ENCODE results near the gene PKP4. TPM values are rescaled to one million over a fixed set of nuclear protein-coding genes. Genes with fewer than 3 reads are reported as not detected.
A peak's percentile ranks its signal among the peaks of the same experiment; 100 is the strongest.

Gene PKP4
- total RNA-seq, 1 donor from 2014 or later = 41.6 TPM

DNA sequence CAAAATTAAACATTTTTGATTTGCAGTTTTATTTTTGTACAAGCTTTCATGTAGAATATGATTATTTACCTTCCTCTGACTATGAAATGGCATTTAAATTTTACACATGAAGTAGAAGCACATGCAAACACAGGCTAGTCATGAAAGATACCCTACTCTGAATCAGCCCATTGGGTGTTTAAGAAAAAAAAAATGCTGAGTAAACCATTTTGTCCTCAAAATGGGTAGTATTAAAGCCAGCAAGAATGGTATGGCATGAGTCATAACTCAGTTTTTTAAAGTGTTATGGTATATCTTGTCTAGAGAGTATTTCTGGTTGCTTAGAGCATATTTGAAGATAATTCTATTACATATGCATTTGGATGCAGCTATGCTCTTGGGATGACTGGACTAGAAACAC, 55.0 kb downstream of the PKP4 start:
- no peaks in the 10 kb centered on the region for H3K27me3 ChIP-seq (ENCODE audit: control insufficient read depth, insufficient read depth, low read length)
- H3K4me3 ChIP-seq (ENCODE audit: low read depth, low read length) = no peak overlapping the region
- DNase-seq (ENCODE audit: low read depth) = no peak
- no peak for FAIRE-seq
- H3K36me3 ChIP-seq (ENCODE audit: control insufficient read depth, insufficient read depth, low read length) = no peaks in the 10 kb centered on the region
- TF ChIP-seq, protein P1, sequence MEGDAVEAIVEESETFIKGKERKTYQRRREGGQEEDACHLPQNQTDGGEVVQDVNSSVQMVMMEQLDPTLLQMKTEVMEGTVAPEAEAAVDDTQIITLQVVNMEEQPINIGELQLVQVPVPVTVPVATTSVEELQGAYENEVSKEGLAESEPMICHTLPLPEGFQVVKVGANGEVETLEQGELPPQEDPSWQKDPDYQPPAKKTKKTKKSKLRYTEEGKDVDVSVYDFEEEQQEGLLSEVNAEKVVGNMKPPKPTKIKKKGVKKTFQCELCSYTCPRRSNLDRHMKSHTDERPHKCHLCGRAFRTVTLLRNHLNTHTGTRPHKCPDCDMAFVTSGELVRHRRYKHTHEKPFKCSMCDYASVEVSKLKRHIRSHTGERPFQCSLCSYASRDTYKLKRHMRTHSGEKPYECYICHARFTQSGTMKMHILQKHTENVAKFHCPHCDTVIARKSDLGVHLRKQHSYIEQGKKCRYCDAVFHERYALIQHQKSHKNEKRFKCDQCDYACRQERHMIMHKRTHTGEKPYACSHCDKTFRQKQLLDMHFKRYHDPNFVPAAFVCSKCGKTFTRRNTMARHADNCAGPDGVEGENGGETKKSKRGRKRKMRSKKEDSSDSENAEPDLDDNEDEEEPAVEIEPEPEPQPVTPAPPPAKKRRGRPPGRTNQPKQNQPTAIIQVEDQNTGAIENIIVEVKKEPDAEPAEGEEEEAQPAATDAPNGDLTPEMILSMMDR (IDR thresholded peaks at IDR 0.05; ENCODE audit: insufficient read depth, low read length, severe bottlenecking) = no peak

DNA sequence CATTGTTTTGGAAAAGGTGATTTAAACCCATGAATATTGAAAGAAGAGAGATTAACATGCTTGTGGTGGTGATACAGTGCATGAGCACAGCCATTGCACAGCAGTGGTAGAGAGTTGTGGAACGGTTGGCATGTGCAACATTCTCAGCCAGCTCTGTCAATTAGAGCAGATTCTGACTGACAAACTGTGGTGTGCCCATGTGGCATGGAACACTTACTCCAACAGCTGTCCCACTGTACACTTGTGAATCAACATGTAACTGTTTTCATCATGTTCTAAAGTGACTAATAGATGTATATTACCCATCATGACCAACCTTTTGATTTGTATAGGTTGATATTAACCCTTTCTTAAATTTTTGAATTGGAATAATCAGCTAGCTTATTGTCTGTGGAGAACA, 55.6 kb downstream of the PKP4 start:
- Histone ChIP-seq H3K36me3 (ENCODE audit: control insufficient read depth, insufficient read depth, low read length) (no peaks in the 10 kb centered on the region), H3K4me3 (ENCODE audit: low read depth, low read length) (no peak overlapping the region), H3K27me3 (ENCODE audit: control insufficient read depth, insufficient read depth, low read length) (no peaks in the 10 kb centered on the region)
- TF ChIP-seq, protein P1 (IDR thresholded peaks at IDR 0.05; ENCODE audit: insufficient read depth, low read length, severe bottlenecking) = no peak
- FAIRE-seq (no peak), DNase-seq (ENCODE audit: low read depth) (no peak)

DNA sequence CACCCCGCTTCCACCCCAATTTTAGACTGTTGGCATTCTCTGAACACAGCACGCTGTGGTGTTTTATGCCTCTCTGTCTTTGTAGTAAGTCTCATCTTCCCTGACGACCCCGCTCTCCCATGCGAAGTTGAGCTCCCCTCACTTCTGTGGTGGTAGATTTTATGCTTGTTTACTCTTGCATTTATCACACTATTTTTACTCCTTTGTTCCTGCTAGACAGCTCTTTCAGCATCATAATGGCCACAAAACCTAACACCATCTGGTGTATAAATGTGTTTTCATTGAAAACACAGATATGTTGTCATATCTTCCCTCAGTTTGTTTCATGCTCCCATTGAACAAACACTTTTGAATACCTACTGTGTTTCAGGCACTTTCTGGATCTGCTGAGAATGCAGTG, 57.1 kb downstream of the PKP4 start:
- TF ChIP-seq, protein P1 (IDR thresholded peaks at IDR 0.05; ENCODE audit: insufficient read depth, low read length, severe bottlenecking) = no peak
- no peaks in the 10 kb centered on the region for H3K27me3 ChIP-seq (ENCODE audit: control insufficient read depth, insufficient read depth, low read length)
- DNase-seq (ENCODE audit: low read depth) (no peak), FAIRE-seq (no peak)
- no peaks in the 10 kb centered on the region for H3K36me3 ChIP-seq (ENCODE audit: control insufficient read depth, insufficient read depth, low read length)
- H3K4me3 ChIP-seq (ENCODE audit: low read depth, low read length) = no peak overlapping the region

- FAIRE-seq = peak; percentile 90
- DNase-seq (ENCODE audit: low read depth) = peak; percentile 33
Observed at GRCh38 chr2:158518084-158518483, 61.3 kb downstream of the PKP4 start.

DNA sequence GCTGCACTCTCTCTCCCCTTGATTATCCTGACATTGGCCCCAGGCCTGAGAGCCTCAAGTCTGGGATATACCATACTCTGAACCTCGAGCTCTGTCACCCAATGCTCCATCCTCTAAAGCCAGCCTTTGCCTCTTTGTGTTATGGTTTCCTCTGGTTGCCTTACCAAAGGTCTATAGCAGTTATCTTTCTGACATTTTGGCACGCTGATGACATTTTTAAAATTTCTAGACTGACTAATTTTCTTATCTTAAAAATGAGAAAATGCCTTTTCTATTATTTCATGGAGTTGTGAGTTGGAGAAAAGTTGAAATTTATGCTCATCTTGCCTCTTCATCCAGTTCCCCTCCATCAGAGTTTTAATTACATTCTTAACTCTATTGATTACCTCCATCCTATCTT, 62.7 kb downstream of the PKP4 start:
- Histone ChIP-seq H3K36me3 (ENCODE audit: control insufficient read depth, insufficient read depth, low read length) (no peaks in the 10 kb centered on the region), H3K4me3 (ENCODE audit: low read depth, low read length) (no peak overlapping the region), H3K27me3 (ENCODE audit: control insufficient read depth, insufficient read depth, low read length) (no peaks in the 10 kb centered on the region)
- no peak for FAIRE-seq
- no peak for DNase-seq (ENCODE audit: low read depth)
- TF ChIP-seq, protein P1 (IDR thresholded peaks at IDR 0.05; ENCODE audit: insufficient read depth, low read length, severe bottlenecking) = no peak

More at GRCh38 chr2:158518084-158518483, 61.3 kb downstream of the PKP4 start:
- no peaks in the 10 kb centered on the region for H3K36me3 ChIP-seq (ENCODE audit: control insufficient read depth, insufficient read depth, low read length)
- TF ChIP-seq, protein P1 (IDR thresholded peaks at IDR 0.05; ENCODE audit: insufficient read depth, low read length, severe bottlenecking) = no peak
- H3K27me3 ChIP-seq (ENCODE audit: control insufficient read depth, insufficient read depth, low read length) = no peaks in the 10 kb centered on the region
- H3K4me3 ChIP-seq (ENCODE audit: low read depth, low read length) = no peak overlapping the region

Data from bronchial epithelial cell (primary cell).